Activated T-helper 2 cell treated with anti-CD3 and anti-CD28 coated beads, Interferon-gamma antibody, Interleukin-2, Interleukin-4, amounts not matched to agents 10 μg/mL and 5 μg/mL and 100 μg/mL, durations not matched to agents 14 hours and 24 hours and 36 hours (primary cell): ENCODE results near the gene MEA1. TPM values are rescaled to one million over a fixed set of nuclear protein-coding genes. Genes with fewer than 3 reads are reported as not detected.

Experiments
- total RNA-seq: library from RNA; stranded (reverse); gene quantifications from 2 replicates; pipeline ENCODE4 v1.2.3, GENCODE V29; 2022

The MEA1 gene
- total RNA-seq, 1 donor from 2014 or later, result 91.2 TPM

Other genes starting within 250 kb of the MEA1 start
- gene BICRAL, start 231.9 kb downstream of the MEA1 start, total RNA-seq, result 14.2 and 14.4 TPM in 2 replicates
- 149 and 151 TPM in 2 replicates for gene RPL7L1, start 134.3 kb downstream of the MEA1 start, total RNA-seq
- not detected in 2 replicates for gene PTCRA, start 97.9 kb downstream of the MEA1 start, total RNA-seq
- gene CNPY3, start 84.5 kb downstream of the MEA1 start, total RNA-seq, result 51.3 and 53.1 TPM in 2 replicates
- 0.62 and 0.69 TPM in 2 replicates for gene GNMT, start 53.2 kb downstream of the MEA1 start, total RNA-seq
- gene PEX6, start 34.8 kb downstream of the MEA1 start, total RNA-seq, result 26.0 and 27.8 TPM in 2 replicates
- 62.7 and 63.2 TPM in 2 replicates for gene PPP2R5D, start 29.4 kb downstream of the MEA1 start, total RNA-seq
- 71.2 and 74.6 TPM in 2 replicates for gene KLHDC3, start 303 bp upstream of the MEA1 start, total RNA-seq
- 71.4 and 78.4 TPM in 2 replicates for gene RRP36, start 7.7 kb upstream of the MEA1 start, total RNA-seq
- gene CUL7, start 39.9 kb upstream of the MEA1 start, total RNA-seq, result 26.0 and 27.3 TPM in 2 replicates
- 76.0 and 76.6 TPM in 2 replicates for gene MRPL2, start 45.5 kb upstream of the MEA1 start, total RNA-seq
- 11.7 and 14.1 TPM in 2 replicates for gene KLC4, start 45.7 kb upstream of the MEA1 start, total RNA-seq
- 3.7 TPM in 2 replicates for gene PTK7, start 62.4 kb upstream of the MEA1 start, total RNA-seq
- 50.9 and 52.0 TPM in 2 replicates for gene SRF, start 157.3 kb upstream of the MEA1 start, total RNA-seq
- gene CUL9, start 168.2 kb upstream of the MEA1 start, total RNA-seq, result 34.3 and 37.4 TPM in 2 replicates
- gene DNPH1, start 215.5 kb upstream of the MEA1 start, total RNA-seq, result 70.5 and 76.7 TPM in 2 replicates
- gene TTBK1, start 229.5 kb upstream of the MEA1 start, total RNA-seq, result 1.5 TPM in 2 replicates